ENCODE results near the gene TRIM17. TPM values are rescaled to one million over a fixed set of nuclear protein-coding genes. Genes with fewer than 3 reads are reported as not detected.

The TRIM17 gene
- total RNA-seq, 1 experiment from 2014 or later: not detected

GRCh38 chr1:228367798-228368791, 48.6 kb downstream of the TRIM17 start:
- no peak for DNase-seq (ENCODE audit: low read depth)

GRCh38 chr1:228366866-228367741, 49.6 kb downstream of the TRIM17 start:
- no peak for DNase-seq (ENCODE audit: low read depth)

- DNase-seq (ENCODE audit: low read depth): no peak
Measured at GRCh38 chr1:228366062-228366865, 50.4 kb downstream of the TRIM17 start.

GRCh38 chr1:228365271-228366061, 51.2 kb downstream of the TRIM17 start:
- no peak for DNase-seq (ENCODE audit: low read depth)

GRCh38 chr1:228364706-228365213, 51.9 kb downstream of the TRIM17 start:
- DNase-seq (ENCODE audit: low read depth): no peak

GRCh38 chr1:228364068-228364705, 52.5 kb downstream of the TRIM17 start:
- no peak for DNase-seq (ENCODE audit: low read depth)

GRCh38 chr1:228363686-228364067, 53.0 kb downstream of the TRIM17 start:
- DNase-seq (ENCODE audit: low read depth): no peak

- no peak for DNase-seq (ENCODE audit: low read depth)
Measured at GRCh38 chr1:228362884-228363450, 53.7 kb downstream of the TRIM17 start.

- DNase-seq (ENCODE audit: low read depth): no peak
Measured at GRCh38 chr1:228362141-228362883, 54.3 kb downstream of the TRIM17 start.

GRCh38 chr1:228361314-228362140, 55.1 kb downstream of the TRIM17 start:
- DNase-seq (ENCODE audit: low read depth): no peak

GRCh38 chr1:228360533-228361313, 55.9 kb downstream of the TRIM17 start:
- no peak for DNase-seq (ENCODE audit: low read depth)

- DNase-seq (ENCODE audit: low read depth): no peak
Measured at GRCh38 chr1:228359613-228360532, 56.8 kb downstream of the TRIM17 start.

GRCh38 chr1:228358764-228359612, 57.7 kb downstream of the TRIM17 start:
- DNase-seq (ENCODE audit: low read depth): no peak

GRCh38 chr1:228358039-228358763, 58.5 kb downstream of the TRIM17 start:
- DNase-seq (ENCODE audit: low read depth): peak; percentile 10

Data from RPMI7951 (cell line).